Lower leg skin (tissue), 4 donors: ENCODE measurements around the gene CCL2. TPM values are rescaled to one million over a fixed set of nuclear protein-coding genes. Genes with fewer than 3 reads are reported as not detected.
A peak's percentile ranks its signal among the peaks of the same experiment; 100 is the strongest.

Experiments
- DNase-seq, 2 donors: peaks; one replicate each; pipeline ENCODE4 v3.0.0-alpha.2; 2019; ENCODE audit warnings: low spot score in 2 of 2
- H3K4me3 ChIP-seq: fragments of 200-600 bp; sonication (generic); 2 replicates; pipeline ENCODE4 v1.5.1; 2017; ENCODE audit warnings: mild to moderate bottlenecking, low read depth; ENCODE audit not compliant: poor library complexity, severe bottlenecking
- POLR2A ChIP-seq, 2 donors: fragments of 450-650 bp; IDR thresholded peaks; one replicate each; pipeline ENCODE4 v1.6.1; 2016 to 2017; ENCODE audit warnings: antibody characterized with exemption in 2 of 2, mild to moderate bottlenecking in 1 of 2, moderate library complexity in 1 of 2
- WGBS, 2 donors: methylation state at CpG; one replicate each; pipeline ENCODE4 v1.1.5; 2018; 5-methylcytosine and 5-hydroxymethylcytosine counted together
- intact Hi-C: fragments of 100-400 bp; cut with DNase I; formaldehyde crosslinking; loops from one replicate; pipeline ENCODE4 v1.15.0; 2023; ENCODE audit warnings: low total_unique reads
- total RNA-seq, 4 donors: library from RNA; depleted of rRNA; stranded (reverse); fragments of >200 nt; gene quantifications; one replicate each; pipeline ENCODE4 v1.1.0, GENCODE V29; 2016
- TF ChIP-seq, protein P1 (sequence below), 3 donors: fragments of 450-650 bp; IDR thresholded peaks; one replicate each; pipeline ENCODE4 v1.5.1; 2016; ENCODE audit warnings: antibody characterized with exemption in 3 of 3, mild to moderate bottlenecking in 3 of 3, moderate library complexity in 2 of 3

Gene CCL2
- total RNA-seq, 4 donors from 2014 or later: 1.8 to 13.1 (median 7.0) TPM

DNA sequence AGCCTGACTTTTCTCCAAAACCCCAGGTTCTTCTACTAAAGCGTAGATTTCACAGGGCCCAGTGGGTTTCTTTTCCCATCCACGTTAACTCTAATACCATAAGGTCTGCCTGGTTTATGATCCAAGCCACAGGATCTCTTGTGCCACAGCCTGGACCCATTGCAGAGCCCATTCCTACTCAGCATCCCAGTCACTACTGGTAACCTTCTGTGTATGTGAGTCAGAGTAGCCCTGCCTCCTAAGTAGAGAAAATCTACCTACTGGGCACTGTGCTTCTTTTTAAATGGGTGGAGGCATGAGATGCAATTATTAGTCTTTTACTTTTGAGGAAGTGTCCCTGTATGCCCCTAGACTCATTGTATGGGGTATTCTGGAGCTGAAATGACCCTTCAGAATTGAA is 43.9 kb downstream of the CCL2 start:
- DNase-seq: peak in 1 of 2 donors; percentile 31
- WGBS, 2 donors: 83 to 87% methylated on average over 2 of the region's 2 CpGs
- intact Hi-C loops: no loop called here

DNA sequence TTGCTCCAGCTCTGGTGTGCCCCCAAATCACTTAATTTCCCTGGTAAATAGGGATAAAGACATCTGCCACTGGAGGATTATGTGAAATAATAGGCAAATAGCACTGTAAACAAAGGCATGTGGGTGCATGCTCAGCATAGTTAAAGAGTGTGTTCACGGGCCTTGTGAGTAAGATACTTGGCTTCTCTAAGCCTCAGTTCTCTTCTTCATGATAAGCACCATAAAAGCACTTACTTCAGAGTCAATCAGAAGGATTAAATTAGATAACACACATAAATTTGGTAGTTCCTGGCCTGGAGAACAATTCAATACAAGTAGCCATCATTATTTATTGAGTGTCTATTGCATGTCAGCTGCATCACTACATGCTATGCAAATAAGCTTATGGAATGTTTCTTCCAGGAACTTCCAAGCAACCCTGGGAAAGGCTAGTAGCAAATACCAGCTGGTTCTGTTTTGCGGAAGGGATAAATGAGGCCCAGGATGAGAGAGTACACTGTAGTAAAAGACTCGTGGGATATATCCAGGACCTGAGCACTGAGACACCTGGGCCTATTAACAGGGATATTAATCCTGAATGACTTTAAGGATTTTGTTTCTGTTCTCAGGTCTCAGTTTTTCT is 45.0 kb downstream of the CCL2 start:
- DNase-seq: peak in 1 of 2 donors; percentile 20
- intact Hi-C loops: no loop called here
- 38 to 61% methylated on average over 3 of the region's 3 CpGs for WGBS, 2 donors
- TF ChIP-seq POLR2A (IDR thresholded peaks at IDR 0.05): no peak
- TF ChIP-seq, protein P1, sequence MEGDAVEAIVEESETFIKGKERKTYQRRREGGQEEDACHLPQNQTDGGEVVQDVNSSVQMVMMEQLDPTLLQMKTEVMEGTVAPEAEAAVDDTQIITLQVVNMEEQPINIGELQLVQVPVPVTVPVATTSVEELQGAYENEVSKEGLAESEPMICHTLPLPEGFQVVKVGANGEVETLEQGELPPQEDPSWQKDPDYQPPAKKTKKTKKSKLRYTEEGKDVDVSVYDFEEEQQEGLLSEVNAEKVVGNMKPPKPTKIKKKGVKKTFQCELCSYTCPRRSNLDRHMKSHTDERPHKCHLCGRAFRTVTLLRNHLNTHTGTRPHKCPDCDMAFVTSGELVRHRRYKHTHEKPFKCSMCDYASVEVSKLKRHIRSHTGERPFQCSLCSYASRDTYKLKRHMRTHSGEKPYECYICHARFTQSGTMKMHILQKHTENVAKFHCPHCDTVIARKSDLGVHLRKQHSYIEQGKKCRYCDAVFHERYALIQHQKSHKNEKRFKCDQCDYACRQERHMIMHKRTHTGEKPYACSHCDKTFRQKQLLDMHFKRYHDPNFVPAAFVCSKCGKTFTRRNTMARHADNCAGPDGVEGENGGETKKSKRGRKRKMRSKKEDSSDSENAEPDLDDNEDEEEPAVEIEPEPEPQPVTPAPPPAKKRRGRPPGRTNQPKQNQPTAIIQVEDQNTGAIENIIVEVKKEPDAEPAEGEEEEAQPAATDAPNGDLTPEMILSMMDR (IDR thresholded peaks at IDR 0.05): no peak
- no peak overlapping the region for H3K4me3 ChIP-seq

More for the DNA sequence above, 43.9 kb downstream of the CCL2 start:
- no peak for TF ChIP-seq POLR2A (IDR thresholded peaks at IDR 0.05)
- TF ChIP-seq, protein P1 (IDR thresholded peaks at IDR 0.05): no peak
- H3K4me3 ChIP-seq: no peak overlapping the region

DNA sequence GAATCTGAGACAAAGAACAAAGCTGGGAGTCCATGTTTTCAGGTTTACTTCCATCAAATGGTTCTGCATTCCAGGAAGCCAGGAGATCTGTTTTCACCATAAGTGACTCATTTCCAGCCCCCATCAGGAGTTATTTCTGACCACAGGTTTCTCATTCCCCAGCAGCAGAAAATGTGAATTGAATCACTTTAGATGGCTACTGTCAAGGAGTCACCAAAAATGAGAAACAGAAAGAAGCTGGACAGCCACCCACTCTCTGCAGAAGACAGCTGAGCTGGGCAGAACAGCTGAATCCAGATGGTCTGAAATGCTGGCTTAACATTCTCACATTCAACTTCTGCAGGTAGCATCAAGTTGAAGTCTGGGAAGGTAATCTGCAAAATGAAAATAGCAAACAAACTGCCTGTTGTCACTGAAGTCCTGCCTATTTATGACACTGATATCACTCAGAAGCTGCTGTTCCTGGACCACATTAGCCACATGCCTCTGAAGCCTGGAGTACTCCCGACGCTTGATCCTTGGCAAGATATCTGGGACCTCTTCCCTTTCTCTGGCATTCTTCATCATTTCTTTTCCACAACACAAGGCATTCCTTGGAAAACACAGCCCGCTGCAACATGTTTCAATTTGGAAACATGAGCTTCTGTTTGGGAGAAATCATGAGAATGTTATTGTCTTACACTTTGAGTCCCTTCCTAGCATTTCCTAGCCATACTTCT is 45.7 kb downstream of the CCL2 start:
- 33 to 40% methylated on average over 3 of the region's 3 CpGs for WGBS, 2 donors
- intact Hi-C loops: no loop called here
- TF ChIP-seq POLR2A (IDR thresholded peaks at IDR 0.05): no peak
- TF ChIP-seq, protein P1 (IDR thresholded peaks at IDR 0.05): no peak
- peak in 1 of 2 donors; percentile 71 for DNase-seq
- no peak overlapping the region for H3K4me3 ChIP-seq

DNA sequence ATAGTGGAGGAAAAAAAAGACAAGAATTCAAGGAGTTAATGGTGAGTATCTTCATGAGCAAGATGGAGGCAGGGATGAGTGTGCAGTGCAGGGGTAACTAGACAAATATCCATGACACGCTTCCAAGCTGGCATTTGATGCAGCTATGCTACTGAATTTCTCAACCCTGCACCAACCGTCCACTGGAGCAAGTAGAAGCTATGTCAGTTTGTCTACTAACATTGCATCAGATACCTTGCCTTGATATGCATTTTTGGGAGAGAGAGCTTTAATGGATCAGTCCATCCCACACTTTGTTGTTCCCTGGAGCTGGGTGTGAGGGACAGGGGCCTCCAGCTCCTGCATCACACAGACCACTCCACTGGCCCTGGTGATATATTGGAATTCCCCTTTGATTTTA is 46.9 kb downstream of the CCL2 start:
- H3K4me3 ChIP-seq: no peak overlapping the region
- WGBS, 2 donors: 48 to 95% methylated on average over 2 of the region's 2 CpGs
- intact Hi-C loops: no loop called here
- TF ChIP-seq, protein P1 (IDR thresholded peaks at IDR 0.05): no peak
- no peak for TF ChIP-seq POLR2A (IDR thresholded peaks at IDR 0.05)
- DNase-seq: peak in 1 of 2 donors; percentile 31

DNA sequence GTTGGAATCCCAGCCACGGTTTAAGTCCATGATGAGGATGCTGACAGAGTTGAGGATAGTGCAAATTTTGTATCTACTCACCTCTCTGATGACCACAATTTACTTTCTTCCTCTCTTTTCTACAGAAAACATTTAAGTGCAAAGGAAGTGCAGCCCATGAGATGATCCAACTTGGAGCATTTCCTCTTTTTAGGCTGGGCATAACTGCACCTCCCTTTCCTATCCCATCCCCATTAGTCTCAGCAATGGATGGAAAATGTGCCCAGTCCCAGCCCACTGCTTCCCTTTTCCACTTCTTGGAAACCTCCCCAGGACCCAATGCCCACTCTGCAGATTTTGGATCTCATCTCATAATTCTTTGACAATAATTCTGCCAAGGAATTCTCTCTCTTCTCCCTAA is 47.6 kb downstream of the CCL2 start:
- TF ChIP-seq, protein P1 (IDR thresholded peaks at IDR 0.05): no peak
- no peak for TF ChIP-seq POLR2A (IDR thresholded peaks at IDR 0.05)
- WGBS, 2 donors: 74 to 90% methylated on average over 1 of the region's 1 CpG
- intact Hi-C loops: no loop called here
- DNase-seq: peak in 1 of 2 donors; percentile 45
- H3K4me3 ChIP-seq: no peak overlapping the region
